K562 (cell line): ENCODE data around the gene ZNF831.

Experiments used
- CBX2 ChIP-seq: fragments of 200-600 bp; sonication (generic); IDR thresholded peaks from one replicate; pipeline ENCODE4 v1.6.1; 2012; ENCODE audit warnings: mild to moderate bottlenecking, low read length, inconsistent platforms; ENCODE audit not compliant: insufficient read depth, poor library complexity, severe bottlenecking
- NR2C1 ChIP-seq, 2 experiments: fragments of 450-650 bp; IDR thresholded peaks; 2 replicates each; pipeline ENCODE4 v1.6.1; 2017; ENCODE audit warnings: mild to moderate bottlenecking in 2 of 2, antibody characterized with exemption in 1 of 2, inconsistent platforms in 1 of 2, missing compliant biosample characterization in 1 of 2, missing genetic modification characterization in 1 of 2
- POLR2A ChIP-seq: fragments of 450-650 bp; conservative IDR thresholded peaks from 2 replicates; pipeline ENCODE4 v1.6.1; 2016
- ZNF354B ChIP-seq: fragments of 250-450 bp; sonication (Bioruptor Pico); IDR thresholded peaks from 2 replicates; pipeline ENCODE4 v1.4.0; 2020
- ZSCAN32 ChIP-seq: fragments of 450-650 bp; formaldehyde crosslinking; IDR thresholded peaks from 2 replicates; pipeline ENCODE4 v1.4.0; 2020; ENCODE audit warnings: mild to moderate bottlenecking, moderate library complexity

DNA sequence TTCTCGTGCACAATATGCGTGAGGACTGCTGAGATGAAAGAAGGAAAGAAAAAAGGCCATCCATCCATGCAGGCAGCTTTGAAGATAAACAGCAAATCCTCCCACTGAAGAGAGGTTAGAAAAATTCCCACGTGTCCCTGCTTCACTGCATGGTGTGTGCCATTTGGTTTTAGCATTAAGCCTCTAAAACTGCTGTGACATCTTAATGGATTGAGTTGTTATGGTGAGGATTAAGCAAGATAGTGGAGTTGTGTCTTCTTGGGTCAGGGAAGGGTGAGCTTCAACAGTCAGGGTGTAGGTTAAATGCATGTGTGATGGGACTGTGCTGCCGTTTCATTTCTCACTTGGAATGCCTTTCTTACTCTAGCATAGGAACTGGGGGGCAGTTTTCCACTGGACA lies 50.5 kb downstream of the ZNF831 start:
- TF ChIP-seq CBX2 (no peak), POLR2A (no peak), NR2C1 (IDR thresholded peaks at IDR 0.05) (no peak), NR2C1 (tag; IDR thresholded peaks at IDR 0.05) (no peak), ZSCAN32 (CRISPR knock-in tag) (no peak), ZNF354B (CRISPR knock-in tag) (no peak)
